Prostate gland (tissue), 2 donors: ENCODE measurements around the gene ZNF397.

ENCODE experiments used
- CTCF ChIP-seq, 4 experiments: fragments of 200-600 bp in 2 of 4; fragments of 450-650 bp in 2 of 4; sonication (generic) in 2 of 4; IDR thresholded peaks; 1 replicate in 3 of 4; 2 replicates in 1 of 4; pipeline ENCODE4 v1.5.1; 2016 to 2019; ENCODE audit warnings: antibody characterized with exemption in 4 of 4, mild to moderate bottlenecking in 2 of 4, moderate library complexity in 2 of 4
- POLR2A ChIP-seq: fragments of 450-650 bp; IDR thresholded peaks from one replicate; pipeline ENCODE4 v1.6.1; 2016; ENCODE audit warnings: antibody characterized with exemption, mild to moderate bottlenecking
- POLR2AphosphoS5 ChIP-seq: sonication (generic); formaldehyde crosslinking; IDR thresholded peaks from one replicate; pipeline ENCODE4 v1.6.1; 2017; ENCODE audit warnings: antibody characterized with exemption

GRCh38 chr18:35271656-35272055 lies 30.8 kb downstream of the ZNF397 start:
- TF ChIP-seq CTCF (IDR thresholded peaks at IDR 0.05) = no peak
- no peak for TF ChIP-seq POLR2A
- no peak for TF ChIP-seq POLR2AphosphoS5
